ENCODE measurements around the gene PCGF3. TPM values are rescaled to one million over a fixed set of nuclear protein-coding genes. Genes with fewer than 3 reads are reported as not detected.

PCGF3 gene
- total and polyA plus RNA-seq, 4 donors: 11.0 to 23.3 (median 14.3) TPM

- 83% methylated on average over 22 of the region's 22 CpGs for WGBS
- H3K4me3 ChIP-seq (ENCODE audit: low read depth in 1 of 3, low read length in 3 of 3): no peak overlapping the region
- no peak for DNase-seq (ENCODE audit: low spot score)
Measured at GRCh38 chr4:666436-666810, 39.2 kb upstream of the PCGF3 start.

DNA sequence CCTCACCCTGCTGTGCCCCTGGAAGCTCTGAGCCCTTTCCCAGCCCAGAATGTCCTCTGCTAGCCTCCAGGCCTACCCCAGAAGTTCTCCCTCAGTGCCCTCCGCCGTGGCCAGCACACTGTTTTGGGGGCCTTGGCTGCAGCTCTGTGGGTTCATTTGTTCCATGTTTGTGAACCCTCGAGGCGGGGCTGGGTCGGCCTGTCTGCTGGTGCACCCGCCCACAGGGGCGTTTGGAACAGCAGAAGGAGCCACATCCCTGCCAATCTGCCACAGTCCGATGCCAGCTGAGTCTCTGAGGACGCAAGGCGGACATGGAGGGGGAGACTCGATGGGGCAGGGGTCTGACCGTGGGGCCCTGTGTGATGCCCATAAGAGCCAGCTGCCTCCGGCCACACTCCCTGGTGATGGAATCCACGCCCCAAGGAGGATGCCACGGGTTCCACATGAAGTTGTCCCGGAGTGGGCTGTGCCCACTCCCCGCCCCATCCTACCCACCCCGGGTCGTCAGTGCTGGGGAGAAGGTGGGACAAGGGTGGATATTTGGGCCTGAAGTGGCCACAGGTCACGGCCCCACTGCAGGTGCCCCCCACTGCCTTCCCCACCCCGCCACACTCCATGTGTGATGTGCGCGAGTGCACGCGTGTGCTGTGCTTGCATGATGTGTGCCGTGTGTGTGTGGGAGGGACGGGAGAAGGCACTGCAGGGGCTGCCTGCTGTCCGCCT lies 38.6 kb upstream of the PCGF3 start:
- Histone ChIP-seq H3K9me3 (ENCODE audit: control insufficient read depth in 4 of 4, low read length in 3 of 4) (no peaks in the 10 kb centered on the region), H3K27me3 (ENCODE audit: control insufficient read depth in 4 of 4, insufficient read depth in 4 of 4, low read length in 3 of 4) (no peaks in the 10 kb centered on the region), H3K27ac (ENCODE audit: low read depth in 1 of 2, low read length in 2 of 2) (no peak overlapping the region), H3K4me3 (ENCODE audit: low read depth in 1 of 3, low read length in 3 of 3) (no peak overlapping the region), H3K9ac (ENCODE audit: low read depth in 1 of 2, low read length in 2 of 2) (no peak overlapping the region), H3K4me1 (ENCODE audit: control insufficient read depth in 4 of 4, insufficient read depth in 4 of 4, low read length in 3 of 4) (no peaks in the 10 kb centered on the region), H3K36me3 (ENCODE audit: control insufficient read depth in 4 of 4, insufficient read depth in 3 of 4, low read depth in 1 of 4, low read length in 3 of 4) (peaks cover 1 to 14% (median 8%) of the 10 kb centered on the region in 4 donors)
- DNase-seq (ENCODE audit: low spot score): no peak
- WGBS: 85% methylated on average over 28 of the region's 28 CpGs
- TF ChIP-seq, protein P1, sequence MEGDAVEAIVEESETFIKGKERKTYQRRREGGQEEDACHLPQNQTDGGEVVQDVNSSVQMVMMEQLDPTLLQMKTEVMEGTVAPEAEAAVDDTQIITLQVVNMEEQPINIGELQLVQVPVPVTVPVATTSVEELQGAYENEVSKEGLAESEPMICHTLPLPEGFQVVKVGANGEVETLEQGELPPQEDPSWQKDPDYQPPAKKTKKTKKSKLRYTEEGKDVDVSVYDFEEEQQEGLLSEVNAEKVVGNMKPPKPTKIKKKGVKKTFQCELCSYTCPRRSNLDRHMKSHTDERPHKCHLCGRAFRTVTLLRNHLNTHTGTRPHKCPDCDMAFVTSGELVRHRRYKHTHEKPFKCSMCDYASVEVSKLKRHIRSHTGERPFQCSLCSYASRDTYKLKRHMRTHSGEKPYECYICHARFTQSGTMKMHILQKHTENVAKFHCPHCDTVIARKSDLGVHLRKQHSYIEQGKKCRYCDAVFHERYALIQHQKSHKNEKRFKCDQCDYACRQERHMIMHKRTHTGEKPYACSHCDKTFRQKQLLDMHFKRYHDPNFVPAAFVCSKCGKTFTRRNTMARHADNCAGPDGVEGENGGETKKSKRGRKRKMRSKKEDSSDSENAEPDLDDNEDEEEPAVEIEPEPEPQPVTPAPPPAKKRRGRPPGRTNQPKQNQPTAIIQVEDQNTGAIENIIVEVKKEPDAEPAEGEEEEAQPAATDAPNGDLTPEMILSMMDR (IDR thresholded peaks at IDR 0.05; ENCODE audit: low read depth, low read length, missing input control): no peak
- TF ChIP-seq YY1 (IDR thresholded peaks at IDR 0.05): no peak
- TF ChIP-seq ATF3 (IDR thresholded peaks at IDR 0.05): no peak
- TF ChIP-seq, protein P2, sequence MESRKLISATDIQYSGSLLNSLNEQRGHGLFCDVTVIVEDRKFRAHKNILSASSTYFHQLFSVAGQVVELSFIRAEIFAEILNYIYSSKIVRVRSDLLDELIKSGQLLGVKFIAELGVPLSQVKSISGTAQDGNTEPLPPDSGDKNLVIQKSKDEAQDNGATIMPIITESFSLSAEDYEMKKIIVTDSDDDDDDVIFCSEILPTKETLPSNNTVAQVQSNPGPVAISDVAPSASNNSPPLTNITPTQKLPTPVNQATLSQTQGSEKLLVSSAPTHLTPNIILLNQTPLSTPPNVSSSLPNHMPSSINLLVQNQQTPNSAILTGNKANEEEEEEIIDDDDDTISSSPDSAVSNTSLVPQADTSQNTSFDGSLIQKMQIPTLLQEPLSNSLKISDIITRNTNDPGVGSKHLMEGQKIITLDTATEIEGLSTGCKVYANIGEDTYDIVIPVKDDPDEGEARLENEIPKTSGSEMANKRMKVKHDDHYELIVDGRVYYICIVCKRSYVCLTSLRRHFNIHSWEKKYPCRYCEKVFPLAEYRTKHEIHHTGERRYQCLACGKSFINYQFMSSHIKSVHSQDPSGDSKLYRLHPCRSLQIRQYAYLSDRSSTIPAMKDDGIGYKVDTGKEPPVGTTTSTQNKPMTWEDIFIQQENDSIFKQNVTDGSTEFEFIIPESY (IDR thresholded peaks at IDR 0.05): no peak
- no peak for TF ChIP-seq RAD21 (IDR thresholded peaks at IDR 0.05)
- TF ChIP-seq REST (IDR thresholded peaks at IDR 0.05): no peak
- TF ChIP-seq TAF1 (conservative IDR thresholded peaks at IDR 0.05): no peak
- no peak for TF ChIP-seq HNF4G (IDR thresholded peaks at IDR 0.05)
- TF ChIP-seq GABPA (IDR thresholded peaks at IDR 0.05 in 1 of 2, conservative IDR thresholded peaks at IDR 0.05 in 1 of 2): no peak
- TF ChIP-seq NR2F2 (IDR thresholded peaks at IDR 0.05): no peak
- no peak for TF ChIP-seq EGR1 (IDR thresholded peaks at IDR 0.05; ENCODE audit: low read depth in 2 of 2)

More at GRCh38 chr4:666436-666810, 39.2 kb upstream of the PCGF3 start:
- no peaks in the 10 kb centered on the region for H3K4me1 ChIP-seq (ENCODE audit: control insufficient read depth in 4 of 4, insufficient read depth in 4 of 4, low read length in 3 of 4)
- no peaks in the 10 kb centered on the region for H3K27me3 ChIP-seq (ENCODE audit: control insufficient read depth in 4 of 4, insufficient read depth in 4 of 4, low read length in 3 of 4)
- H3K9me3 ChIP-seq (ENCODE audit: control insufficient read depth in 4 of 4, low read length in 3 of 4): no peaks in the 10 kb centered on the region
- H3K9ac ChIP-seq (ENCODE audit: low read depth in 1 of 2, low read length in 2 of 2): no peak overlapping the region
- peaks cover 0 to 8% (median 3%) of the 10 kb centered on the region in 4 donors for H3K36me3 ChIP-seq (ENCODE audit: control insufficient read depth in 4 of 4, insufficient read depth in 3 of 4, low read depth in 1 of 4, low read length in 3 of 4)
- TF ChIP-seq HNF4G (IDR thresholded peaks at IDR 0.05) (no peak), MAX (IDR thresholded peaks at IDR 0.05) (no peak), FOXA2 (IDR thresholded peaks at IDR 0.05) (no peak), HNF4A (conservative IDR thresholded peaks at IDR 0.05) (no peak), SP1 (IDR thresholded peaks at IDR 0.05) (no peak), YY1 (IDR thresholded peaks at IDR 0.05) (no peak), EGR1 (IDR thresholded peaks at IDR 0.05; ENCODE audit: low read depth in 2 of 2) (no peak), RAD21 (IDR thresholded peaks at IDR 0.05) (no peak), TAF1 (conservative IDR thresholded peaks at IDR 0.05) (no peak), GABPA (IDR thresholded peaks at IDR 0.05 in 1 of 2, conservative IDR thresholded peaks at IDR 0.05 in 1 of 2) (no peak), RXRA (IDR thresholded peaks at IDR 0.05) (no peak)
- TF ChIP-seq, protein P1 (IDR thresholded peaks at IDR 0.05; ENCODE audit: low read depth, low read length, missing input control): no peak
- TF ChIP-seq, protein P2 (IDR thresholded peaks at IDR 0.05): no peak
- no peak overlapping the region for H3K27ac ChIP-seq (ENCODE audit: low read depth in 1 of 2, low read length in 2 of 2)
